K562 (cell line): Measurements from ENCODE around the gene GPR35. TPM values are rescaled to one million over a fixed set of nuclear protein-coding genes. Genes with fewer than 3 reads are reported as not detected.

Experiments
- BRD4 ChIP-seq: fragments of 200-600 bp; sonication (generic); IDR thresholded peaks from 2 replicates; pipeline ENCODE4 v1.6.1; 2017; ENCODE audit warnings: inconsistent platforms
- CCNT2 ChIP-seq: IDR thresholded peaks from 2 replicates; pipeline ENCODE4 v1.6.1; 2011; ENCODE audit warnings: borderline replicate concordance, low read depth, mild to moderate bottlenecking, moderate library complexity, mixed read lengths, low read length; ENCODE audit not compliant: insufficient read length; ENCODE audit errors: extremely low read depth
- CREB1 ChIP-seq, 2 experiments: sonication (generic) in 1 of 2; formaldehyde crosslinking in 1 of 2; IDR thresholded peaks; 2 replicates each; pipeline versions ENCODE4 v1.6.1 to v1.8.0; 2012 to 2022; ENCODE audit warnings: inconsistent platforms in 1 of 2, mild to moderate bottlenecking in 1 of 2, missing genetic modification reagents in 1 of 2, moderate library complexity in 1 of 2
- CREM ChIP-seq: IDR thresholded peaks from 2 replicates; pipeline ENCODE4 v1.6.1; 2014; ENCODE audit warnings: antibody characterized with exemption, low read depth
- EHMT2 ChIP-seq: fragments of 450-650 bp; IDR thresholded peaks from 2 replicates; pipeline ENCODE4 v1.6.1; 2018; ENCODE audit warnings: antibody characterized with exemption
- GABPA ChIP-seq: fragments of 200-800 bp; sonication (Bioruptor generic); conservative IDR thresholded peaks from 2 replicates; pipeline ENCODE4 v1.6.1; 2016; ENCODE audit warnings: low read depth, missing genetic modification characterization, missing compliant biosample characterization
- HDAC2 ChIP-seq: fragments of 450-650 bp; IDR thresholded peaks from 2 replicates; pipeline ENCODE4 v1.6.1; 2016; ENCODE audit warnings: mild to moderate bottlenecking
- HDAC6 ChIP-seq: IDR thresholded peaks from 2 replicates; pipeline ENCODE4 v1.6.1; 2012; ENCODE audit warnings: low read depth, mild to moderate bottlenecking, control low read depth, inconsistent platforms, low read length, moderate library complexity
- SNRNP70 ChIP-seq: fragments of 200-400 bp; formaldehyde crosslinking; optimal IDR thresholded peaks from 2 replicates; pipeline ENCODE3; 2017; ENCODE audit warnings: low read depth, low read length
- ZNF121 ChIP-seq: sonication (generic); formaldehyde crosslinking; conservative IDR thresholded peaks from 2 replicates; pipeline ENCODE4 v1.8.0; 2022; ENCODE audit warnings: missing genetic modification reagents
- ZNF551 ChIP-seq: fragments of 250-450 bp; sonication (Bioruptor Pico); IDR thresholded peaks from 2 replicates; pipeline ENCODE4 v1.5.0; 2021; ENCODE audit warnings: mild to moderate bottlenecking, moderate library complexity
- ZNF561 ChIP-seq: fragments of 450-650 bp; formaldehyde crosslinking; conservative IDR thresholded peaks from 2 replicates; pipeline ENCODE4 v1.4.0; 2020; ENCODE audit warnings: mild to moderate bottlenecking, moderate library complexity
- ZNF76 ChIP-seq: fragments of 250-450 bp; sonication (Bioruptor Pico); IDR thresholded peaks from 2 replicates; pipeline ENCODE4 v1.4.0; 2020; ENCODE audit warnings: mild to moderate bottlenecking, moderate library complexity, borderline replicate concordance
- polyA plus RNA-seq, 8 experiments: library from polyadenylated mRNA; depleted of rRNA in 4 of 8; stranded (reverse) in 5 of 8; unstranded in 3 of 8; fragments of >200 nt; fragmentation: Nextera tagmentation in 2 of 8; fragmentation: Illumina TruSeq in 1 of 8; extraction: Ambion mirVana in 2 of 8; extraction: Trizol in 1 of 8; gene quantifications; 2 replicates each; pipeline versions ENCODE4 v1.2.1 to v1.2.3, GENCODE V29; 2011 to 2014; ENCODE audit warnings: inconsistent platforms in 1 of 8, missing spikeins in 1 of 8
- total RNA-seq, 7 experiments: library from RNA; depleted of rRNA in 6 of 7; stranded (reverse); fragments of >200 nt in 6 of 7; fragmentation: Illumina TruSeq in 2 of 7; extraction: Trizol in 2 of 7; gene quantifications; 2 replicates each; pipeline versions ENCODE4 v1.2.1 to v1.2.3, GENCODE V29; 2011 to 2021; ENCODE audit warnings: low replicate concordance in 1 of 7
- TF ChIP-seq, protein P1 (sequence below): fragments of 150-350 bp; IDR thresholded peaks from 2 replicates; pipeline ENCODE4 v1.6.1; 2014; ENCODE audit warnings: low read depth, mild to moderate bottlenecking, low read length, borderline replicate concordance
- TF ChIP-seq, protein P2 (sequence below): fragments of 450-650 bp; IDR thresholded peaks from 2 replicates; pipeline ENCODE4 v1.6.1; 2018; ENCODE audit not compliant: partially characterized antibody
- TF ChIP-seq, protein P3 (sequence below): sonication (generic); IDR thresholded peaks from 2 replicates; pipeline ENCODE4 v1.6.1; 2016
- TF ChIP-seq, protein P4 (sequence below): fragments of 150-350 bp; conservative IDR thresholded peaks from 2 replicates; pipeline ENCODE4 v1.6.1; 2014; ENCODE audit warnings: low read length

Gene GPR35
- total and polyA plus RNA-seq, 9 of the 15 experiments (the other 6 are each of a cell fraction or from before 2014, with no cell fraction given): 0.04 to 0.50 (median 0.29) TPM; not detected in 3

DNA sequence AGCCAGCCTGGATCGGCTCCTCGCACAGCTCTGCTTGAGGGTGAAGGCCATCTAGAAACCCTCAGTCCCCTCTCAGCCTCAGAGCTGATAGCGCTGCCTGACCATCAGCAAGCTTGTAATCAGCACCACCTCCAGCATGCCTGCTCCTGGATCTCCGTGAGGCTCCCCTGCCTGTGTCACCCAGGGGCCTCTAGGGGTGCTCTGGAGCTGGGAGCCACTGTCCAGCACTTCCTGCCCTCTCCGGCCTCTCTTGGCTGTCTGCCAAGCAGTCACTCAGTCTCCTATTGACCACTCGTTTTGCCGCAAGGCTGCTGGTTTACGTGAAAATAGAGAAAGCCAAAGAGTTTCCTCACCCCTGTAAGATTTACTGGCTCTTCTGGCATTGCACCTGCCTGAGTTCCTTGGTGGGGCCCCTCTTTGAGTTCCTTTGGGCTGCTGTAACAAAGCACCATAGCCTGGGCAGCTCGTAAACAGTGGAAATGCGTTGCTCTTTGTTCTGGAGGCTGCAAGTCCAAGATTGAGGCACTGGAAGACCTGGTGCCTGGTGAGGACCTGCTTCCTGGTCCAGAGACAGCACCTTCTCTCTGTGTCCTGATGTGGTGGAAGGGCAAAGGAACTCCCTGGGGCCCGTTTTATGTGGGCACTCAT lies 20.9 kb upstream of the GPR35 start (continued):
- TF ChIP-seq, protein P1, sequence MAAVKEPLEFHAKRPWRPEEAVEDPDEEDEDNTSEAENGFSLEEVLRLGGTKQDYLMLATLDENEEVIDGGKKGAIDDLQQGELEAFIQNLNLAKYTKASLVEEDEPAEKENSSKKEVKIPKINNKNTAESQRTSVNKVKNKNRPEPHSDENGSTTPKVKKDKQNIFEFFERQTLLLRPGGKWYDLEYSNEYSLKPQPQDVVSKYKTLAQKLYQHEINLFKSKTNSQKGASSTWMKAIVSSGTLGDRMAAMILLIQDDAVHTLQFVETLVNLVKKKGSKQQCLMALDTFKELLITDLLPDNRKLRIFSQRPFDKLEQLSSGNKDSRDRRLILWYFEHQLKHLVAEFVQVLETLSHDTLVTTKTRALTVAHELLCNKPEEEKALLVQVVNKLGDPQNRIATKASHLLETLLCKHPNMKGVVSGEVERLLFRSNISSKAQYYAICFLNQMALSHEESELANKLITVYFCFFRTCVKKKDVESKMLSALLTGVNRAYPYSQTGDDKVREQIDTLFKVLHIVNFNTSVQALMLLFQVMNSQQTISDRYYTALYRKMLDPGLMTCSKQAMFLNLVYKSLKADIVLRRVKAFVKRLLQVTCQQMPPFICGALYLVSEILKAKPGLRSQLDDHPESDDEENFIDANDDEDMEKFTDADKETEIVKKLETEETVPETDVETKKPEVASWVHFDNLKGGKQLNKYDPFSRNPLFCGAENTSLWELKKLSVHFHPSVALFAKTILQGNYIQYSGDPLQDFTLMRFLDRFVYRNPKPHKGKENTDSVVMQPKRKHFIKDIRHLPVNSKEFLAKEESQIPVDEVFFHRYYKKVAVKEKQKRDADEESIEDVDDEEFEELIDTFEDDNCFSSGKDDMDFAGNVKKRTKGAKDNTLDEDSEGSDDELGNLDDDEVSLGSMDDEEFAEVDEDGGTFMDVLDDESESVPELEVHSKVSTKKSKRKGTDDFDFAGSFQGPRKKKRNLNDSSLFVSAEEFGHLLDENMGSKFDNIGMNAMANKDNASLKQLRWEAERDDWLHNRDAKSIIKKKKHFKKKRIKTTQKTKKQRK: no peak
- no peak for TF ChIP-seq ZNF551 (CRISPR knock-in tag)
- no peak for TF ChIP-seq CCNT2
- no peak for TF ChIP-seq ZNF121
- peak; percentile 59; the same call in 1 of the 2 replicates for TF ChIP-seq CREM
- TF ChIP-seq, protein P2, sequence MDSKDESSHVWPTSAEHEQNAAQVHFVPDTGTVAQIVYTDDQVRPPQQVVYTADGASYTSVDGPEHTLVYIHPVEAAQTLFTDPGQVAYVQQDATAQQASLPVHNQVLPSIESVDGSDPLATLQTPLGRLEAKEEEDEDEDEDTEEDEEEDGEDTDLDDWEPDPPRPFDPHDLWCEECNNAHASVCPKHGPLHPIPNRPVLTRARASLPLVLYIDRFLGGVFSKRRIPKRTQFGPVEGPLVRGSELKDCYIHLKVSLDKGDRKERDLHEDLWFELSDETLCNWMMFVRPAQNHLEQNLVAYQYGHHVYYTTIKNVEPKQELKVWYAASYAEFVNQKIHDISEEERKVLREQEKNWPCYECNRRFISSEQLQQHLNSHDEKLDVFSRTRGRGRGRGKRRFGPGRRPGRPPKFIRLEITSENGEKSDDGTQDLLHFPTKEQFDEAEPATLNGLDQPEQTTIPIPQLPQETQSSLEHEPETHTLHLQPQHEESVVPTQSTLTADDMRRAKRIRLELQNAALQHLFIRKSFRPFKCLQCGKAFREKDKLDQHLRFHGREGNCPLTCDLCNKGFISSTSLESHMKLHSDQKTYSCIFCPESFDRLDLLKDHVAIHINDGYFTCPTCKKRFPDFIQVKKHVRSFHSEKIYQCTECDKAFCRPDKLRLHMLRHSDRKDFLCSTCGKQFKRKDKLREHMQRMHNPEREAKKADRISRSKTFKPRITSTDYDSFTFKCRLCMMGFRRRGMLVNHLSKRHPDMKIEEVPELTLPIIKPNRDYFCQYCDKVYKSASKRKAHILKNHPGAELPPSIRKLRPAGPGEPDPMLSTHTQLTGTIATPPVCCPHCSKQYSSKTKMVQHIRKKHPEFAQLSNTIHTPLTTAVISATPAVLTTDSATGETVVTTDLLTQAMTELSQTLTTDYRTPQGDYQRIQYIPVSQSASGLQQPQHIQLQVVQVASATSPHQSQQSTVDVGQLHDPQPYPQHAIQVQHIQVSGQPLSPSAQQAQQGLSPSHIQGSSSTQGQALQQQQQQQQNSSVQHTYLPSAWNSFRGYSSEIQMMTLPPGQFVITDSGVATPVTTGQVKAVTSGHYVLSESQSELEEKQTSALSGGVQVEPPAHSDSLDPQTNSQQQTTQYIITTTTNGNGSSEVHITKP: peak; percentile 17
- TF ChIP-seq HDAC6: no peak
- TF ChIP-seq ZNF561 (CRISPR knock-in tag): no peak
- no peak for TF ChIP-seq CREB1 (IDR thresholded peaks at IDR 0.05)
- no peak for TF ChIP-seq CREB1 (CRISPR knock-in tag; IDR thresholded peaks at IDR 0.05)
- no peak for TF ChIP-seq ZNF76 (CRISPR knock-in tag)
- no peak for TF ChIP-seq SNRNP70
- TF ChIP-seq GABPA (tag): peak; percentile 74
- TF ChIP-seq BRD4: no peak
- TF ChIP-seq HDAC2: 0 out of 2 replicates have a peak, but pooled peaks have one; percentile 53
- TF ChIP-seq EHMT2: peak; percentile 40; the same call in 1 of the 2 replicates
- TF ChIP-seq, protein P3, sequence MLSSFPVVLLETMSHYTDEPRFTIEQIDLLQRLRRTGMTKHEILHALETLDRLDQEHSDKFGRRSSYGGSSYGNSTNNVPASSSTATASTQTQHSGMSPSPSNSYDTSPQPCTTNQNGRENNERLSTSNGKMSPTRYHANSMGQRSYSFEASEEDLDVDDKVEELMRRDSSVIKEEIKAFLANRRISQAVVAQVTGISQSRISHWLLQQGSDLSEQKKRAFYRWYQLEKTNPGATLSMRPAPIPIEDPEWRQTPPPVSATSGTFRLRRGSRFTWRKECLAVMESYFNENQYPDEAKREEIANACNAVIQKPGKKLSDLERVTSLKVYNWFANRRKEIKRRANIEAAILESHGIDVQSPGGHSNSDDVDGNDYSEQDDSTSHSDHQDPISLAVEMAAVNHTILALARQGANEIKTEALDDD: peak; percentile 34; the same call in 1 of the 2 replicates
- TF ChIP-seq, protein P4, sequence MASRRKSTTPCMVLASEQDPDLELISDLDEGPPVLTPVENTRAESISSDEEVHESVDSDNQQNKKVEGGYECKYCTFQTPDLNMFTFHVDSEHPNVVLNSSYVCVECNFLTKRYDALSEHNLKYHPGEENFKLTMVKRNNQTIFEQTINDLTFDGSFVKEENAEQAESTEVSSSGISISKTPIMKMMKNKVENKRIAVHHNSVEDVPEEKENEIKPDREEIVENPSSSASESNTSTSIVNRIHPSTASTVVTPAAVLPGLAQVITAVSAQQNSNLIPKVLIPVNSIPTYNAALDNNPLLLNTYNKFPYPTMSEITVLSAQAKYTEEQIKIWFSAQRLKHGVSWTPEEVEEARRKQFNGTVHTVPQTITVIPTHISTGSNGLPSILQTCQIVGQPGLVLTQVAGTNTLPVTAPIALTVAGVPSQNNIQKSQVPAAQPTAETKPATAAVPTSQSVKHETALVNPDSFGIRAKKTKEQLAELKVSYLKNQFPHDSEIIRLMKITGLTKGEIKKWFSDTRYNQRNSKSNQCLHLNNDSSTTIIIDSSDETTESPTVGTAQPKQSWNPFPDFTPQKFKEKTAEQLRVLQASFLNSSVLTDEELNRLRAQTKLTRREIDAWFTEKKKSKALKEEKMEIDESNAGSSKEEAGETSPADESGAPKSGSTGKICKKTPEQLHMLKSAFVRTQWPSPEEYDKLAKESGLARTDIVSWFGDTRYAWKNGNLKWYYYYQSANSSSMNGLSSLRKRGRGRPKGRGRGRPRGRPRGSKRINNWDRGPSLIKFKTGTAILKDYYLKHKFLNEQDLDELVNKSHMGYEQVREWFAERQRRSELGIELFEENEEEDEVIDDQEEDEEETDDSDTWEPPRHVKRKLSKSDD: no peak
